ENCODE data around the gene CACNA1H. TPM values are rescaled to one million over a fixed set of nuclear protein-coding genes. Genes with fewer than 3 reads are reported as not detected.
"Not testable (repeated sequence)": the region's sequence is repeated elsewhere in the genome, so short reads cannot be mapped to it uniquely, and the experiment has no call there.

The CACNA1H gene
- total and polyA plus RNA-seq, 2 donors = 0.61 to 2.6 TPM

GRCh38 chr16:1229476-1229875 is 76.6 kb downstream of the CACNA1H start:
- not testable (repeated sequence) for H3K9me3 ChIP-seq (ENCODE audit: control insufficient read depth in 2 of 2, insufficient read depth in 1 of 2, low read length in 1 of 2); H3K36me3 ChIP-seq (ENCODE audit: control insufficient read depth in 2 of 2, insufficient read depth in 2 of 2, low read length in 1 of 2); H3K4me3 ChIP-seq (ENCODE audit: low read length in 2 of 2); DNase-seq (ENCODE audit: low read depth in 6 of 9, low spot score in 9 of 9); H3K27me3 ChIP-seq (ENCODE audit: control insufficient read depth in 2 of 2, insufficient read depth in 1 of 2, low read length in 1 of 2); H3K27ac ChIP-seq (ENCODE audit: low read depth in 1 of 2, low read length in 1 of 2); H3K4me1 ChIP-seq (ENCODE audit: control insufficient read depth in 2 of 2, insufficient read depth in 2 of 2, low read length in 2 of 2)
- 89% methylated on average over 10 of the region's 13 CpGs for WGBS

DNA sequence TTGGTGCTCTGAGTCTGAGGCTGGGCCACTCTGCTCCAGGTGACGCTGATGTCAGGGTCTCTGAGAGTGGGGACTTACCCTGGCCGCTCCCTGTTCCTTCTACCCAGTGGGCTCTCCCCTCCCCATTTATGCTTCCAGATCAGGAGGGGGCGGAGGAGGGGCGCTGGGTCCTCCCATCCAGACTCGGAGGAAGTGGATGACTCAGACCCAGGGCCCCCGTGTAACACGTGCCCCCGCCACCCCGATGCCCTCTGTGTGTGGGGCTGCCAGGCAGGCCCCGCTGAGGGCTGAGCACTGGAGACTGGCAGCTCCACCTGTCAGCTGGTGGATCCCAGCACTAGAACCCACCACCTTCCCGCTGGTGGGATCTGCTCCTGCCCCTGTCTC is 77.2 kb downstream of the CACNA1H start, which contains the start of gene TPSB2:
TSS of gene TPSB2 (minus strand) at position 101 of the 387 bp plus-strand sequence. CDS start 233 bp downstream, outside the sequence.
- WGBS = 86% methylated on average over 4 of the region's 11 CpGs
- H3K4me3 ChIP-seq (ENCODE audit: low read length in 2 of 2); H3K36me3 ChIP-seq (ENCODE audit: control insufficient read depth in 2 of 2, insufficient read depth in 2 of 2, low read length in 1 of 2); H3K27me3 ChIP-seq (ENCODE audit: control insufficient read depth in 2 of 2, insufficient read depth in 1 of 2, low read length in 1 of 2); H3K4me1 ChIP-seq (ENCODE audit: control insufficient read depth in 2 of 2, insufficient read depth in 2 of 2, low read length in 2 of 2); DNase-seq (ENCODE audit: low read depth in 6 of 9, low spot score in 9 of 9); H3K27ac ChIP-seq (ENCODE audit: low read depth in 1 of 2, low read length in 1 of 2); H3K9me3 ChIP-seq (ENCODE audit: control insufficient read depth in 2 of 2, insufficient read depth in 1 of 2, low read length in 1 of 2): not testable (repeated sequence)

DNA sequence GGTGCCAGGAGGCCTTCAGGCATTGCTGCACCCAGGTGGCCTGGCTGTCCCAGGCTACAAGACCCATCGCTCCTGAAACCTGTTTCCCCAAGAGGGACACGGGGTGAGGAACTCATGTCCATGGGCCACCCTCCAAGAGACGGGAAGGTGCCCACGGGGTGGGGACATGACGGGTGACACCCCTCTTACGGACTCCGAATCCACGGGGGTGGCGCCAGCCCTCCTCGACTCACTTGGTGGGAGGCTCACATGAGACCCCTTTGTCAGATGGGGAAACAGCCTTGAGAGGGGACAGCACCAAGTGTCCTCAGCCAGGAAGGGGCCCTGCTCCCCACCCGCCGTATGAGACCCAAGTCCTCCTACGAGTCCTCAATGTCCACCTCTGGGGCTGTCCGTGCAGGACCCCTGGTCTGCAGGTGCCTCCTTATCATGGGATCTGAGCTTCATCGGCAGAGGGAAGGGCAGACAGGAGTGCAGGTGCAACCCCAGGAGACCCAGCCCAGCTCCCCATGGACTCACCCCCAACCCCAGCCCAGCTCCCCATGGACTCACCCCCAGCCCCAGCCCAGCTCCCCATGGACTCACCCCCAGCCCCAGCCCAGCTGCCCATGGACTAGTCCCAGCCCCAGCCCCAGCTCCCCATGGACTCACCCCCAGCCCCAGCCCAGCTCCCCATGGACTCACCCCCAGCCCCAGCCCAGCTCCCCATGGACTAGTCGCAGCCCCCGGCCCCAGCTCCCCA is 77.7 kb downstream of the CACNA1H start:
- H3K4me1 ChIP-seq (ENCODE audit: control insufficient read depth in 2 of 2, insufficient read depth in 2 of 2, low read length in 2 of 2); H3K27me3 ChIP-seq (ENCODE audit: control insufficient read depth in 2 of 2, insufficient read depth in 1 of 2, low read length in 1 of 2); H3K36me3 ChIP-seq (ENCODE audit: control insufficient read depth in 2 of 2, insufficient read depth in 2 of 2, low read length in 1 of 2); H3K27ac ChIP-seq (ENCODE audit: low read depth in 1 of 2, low read length in 1 of 2); DNase-seq (ENCODE audit: low read depth in 6 of 9, low spot score in 9 of 9); H3K4me3 ChIP-seq (ENCODE audit: low read length in 2 of 2); H3K9me3 ChIP-seq (ENCODE audit: control insufficient read depth in 2 of 2, insufficient read depth in 1 of 2, low read length in 1 of 2): not testable (repeated sequence)
- 90% methylated on average over 17 of the region's 17 CpGs for WGBS

DNA sequence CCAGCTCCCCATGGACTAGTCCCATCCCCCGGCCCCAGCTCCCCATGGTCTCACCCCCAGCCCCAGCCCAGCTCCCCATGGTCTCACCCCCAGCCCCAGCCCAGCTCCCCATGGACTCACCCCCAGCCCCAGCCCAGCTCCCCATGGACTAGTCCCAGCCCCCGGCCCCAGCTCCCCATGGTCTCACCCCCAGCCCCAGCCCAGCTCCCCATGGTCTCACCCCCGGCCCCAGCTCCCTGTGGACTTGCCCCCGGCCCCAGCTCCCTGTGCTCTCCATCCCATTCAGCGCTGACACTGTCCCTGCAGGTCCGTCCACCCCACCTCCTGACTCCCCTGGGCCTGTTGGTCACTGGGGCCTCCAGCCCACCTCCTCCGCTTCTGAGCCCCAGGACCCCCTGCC is 78.4 kb downstream of the CACNA1H start:
- H3K27me3 ChIP-seq (ENCODE audit: control insufficient read depth in 2 of 2, insufficient read depth in 1 of 2, low read length in 1 of 2); H3K27ac ChIP-seq (ENCODE audit: low read depth in 1 of 2, low read length in 1 of 2); H3K9me3 ChIP-seq (ENCODE audit: control insufficient read depth in 2 of 2, insufficient read depth in 1 of 2, low read length in 1 of 2); H3K4me3 ChIP-seq (ENCODE audit: low read length in 2 of 2); DNase-seq (ENCODE audit: low read depth in 6 of 9, low spot score in 9 of 9); H3K4me1 ChIP-seq (ENCODE audit: control insufficient read depth in 2 of 2, insufficient read depth in 2 of 2, low read length in 2 of 2); H3K36me3 ChIP-seq (ENCODE audit: control insufficient read depth in 2 of 2, insufficient read depth in 2 of 2, low read length in 1 of 2): not testable (repeated sequence)
- WGBS = 93% methylated on average over 7 of the region's 7 CpGs

GRCh38 chr16:1232049-1232748 is 79.3 kb downstream of the CACNA1H start:
- not testable (repeated sequence) for H3K27me3 ChIP-seq (ENCODE audit: control insufficient read depth in 2 of 2, insufficient read depth in 1 of 2, low read length in 1 of 2); DNase-seq (ENCODE audit: low read depth in 6 of 9, low spot score in 9 of 9); H3K4me1 ChIP-seq (ENCODE audit: control insufficient read depth in 2 of 2, insufficient read depth in 2 of 2, low read length in 2 of 2); H3K9me3 ChIP-seq (ENCODE audit: control insufficient read depth in 2 of 2, insufficient read depth in 1 of 2, low read length in 1 of 2); H3K36me3 ChIP-seq (ENCODE audit: control insufficient read depth in 2 of 2, insufficient read depth in 2 of 2, low read length in 1 of 2); H3K4me3 ChIP-seq (ENCODE audit: low read length in 2 of 2); H3K27ac ChIP-seq (ENCODE audit: low read depth in 1 of 2, low read length in 1 of 2)
- WGBS = no CpG with 5 or more reads among the region's 47 CpGs

- H3K36me3 ChIP-seq (ENCODE audit: control insufficient read depth in 2 of 2, insufficient read depth in 2 of 2, low read length in 1 of 2); H3K4me1 ChIP-seq (ENCODE audit: control insufficient read depth in 2 of 2, insufficient read depth in 2 of 2, low read length in 2 of 2); H3K27me3 ChIP-seq (ENCODE audit: control insufficient read depth in 2 of 2, insufficient read depth in 1 of 2, low read length in 1 of 2); H3K9me3 ChIP-seq (ENCODE audit: control insufficient read depth in 2 of 2, insufficient read depth in 1 of 2, low read length in 1 of 2); DNase-seq (ENCODE audit: low read depth in 6 of 9, low spot score in 9 of 9); H3K27ac ChIP-seq (ENCODE audit: low read depth in 1 of 2, low read length in 1 of 2); H3K4me3 ChIP-seq (ENCODE audit: low read length in 2 of 2): not testable (repeated sequence)
- WGBS = no CpG with 5 or more reads among the region's 29 CpGs
Measured at GRCh38 chr16:1236659-1237058, 83.8 kb downstream of the CACNA1H start.

DNA sequence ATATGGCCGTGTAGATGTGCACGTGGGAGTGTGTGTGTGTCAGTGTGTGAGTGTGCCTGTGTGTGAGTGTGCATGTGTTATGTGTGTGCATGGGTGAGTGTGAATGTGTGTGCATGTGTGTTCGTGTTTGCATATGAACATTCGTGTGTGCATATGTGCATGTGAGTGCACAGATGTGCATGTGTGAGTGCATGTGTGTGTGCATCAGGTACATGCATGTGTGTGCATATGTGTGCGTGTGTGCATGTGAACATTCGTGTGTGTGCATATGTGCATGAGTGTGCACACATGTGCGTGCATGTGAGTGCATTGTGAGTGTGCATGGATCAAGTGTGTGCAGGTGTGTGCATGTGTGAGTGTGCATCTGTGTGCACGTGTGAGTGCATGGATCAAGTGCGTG is 85.1 kb downstream of the CACNA1H start:
- Histone ChIP-seq H3K36me3 (ENCODE audit: control insufficient read depth in 2 of 2, insufficient read depth in 2 of 2, low read length in 1 of 2) (no peaks in the 10 kb centered on the region), H3K4me3 (ENCODE audit: low read length in 2 of 2) (no peak overlapping the region), H3K27me3 (ENCODE audit: control insufficient read depth in 2 of 2, insufficient read depth in 1 of 2, low read length in 1 of 2) (no peaks in the 10 kb centered on the region), H3K9me3 (ENCODE audit: control insufficient read depth in 2 of 2, insufficient read depth in 1 of 2, low read length in 1 of 2) (no peaks in the 10 kb centered on the region), H3K4me1 (ENCODE audit: control insufficient read depth in 2 of 2, insufficient read depth in 2 of 2, low read length in 2 of 2) (no peaks in the 10 kb centered on the region), H3K27ac (ENCODE audit: low read depth in 1 of 2, low read length in 1 of 2) (no peak overlapping the region)
- no peak for DNase-seq (ENCODE audit: low read depth in 6 of 9, low spot score in 9 of 9)
- 94% methylated on average over 9 of the region's 9 CpGs for WGBS

DNA sequence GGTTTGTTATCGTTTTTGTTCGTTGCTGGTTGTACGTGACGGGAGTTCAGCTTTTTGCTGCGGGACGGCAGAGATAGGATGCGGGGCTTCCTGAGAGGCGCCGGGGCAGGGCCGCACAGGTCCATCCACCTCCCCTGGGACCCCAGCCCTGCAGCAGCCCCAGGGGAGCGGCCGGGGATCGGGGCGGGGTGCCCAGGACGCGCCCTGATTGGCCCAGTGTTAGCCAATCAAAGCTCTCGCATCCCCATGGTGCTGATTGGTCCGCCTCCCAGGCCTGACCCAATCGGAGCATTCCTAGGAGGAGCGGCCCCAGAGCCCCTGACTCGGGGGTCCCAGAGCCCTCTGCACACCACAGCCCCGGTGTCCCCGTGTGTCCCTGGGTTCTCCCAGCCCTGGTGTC is 86.0 kb downstream of the CACNA1H start:
- not testable (repeated sequence) for H3K27me3 ChIP-seq (ENCODE audit: control insufficient read depth in 2 of 2, insufficient read depth in 1 of 2, low read length in 1 of 2); DNase-seq (ENCODE audit: low read depth in 6 of 9, low spot score in 9 of 9); H3K36me3 ChIP-seq (ENCODE audit: control insufficient read depth in 2 of 2, insufficient read depth in 2 of 2, low read length in 1 of 2); H3K4me1 ChIP-seq (ENCODE audit: control insufficient read depth in 2 of 2, insufficient read depth in 2 of 2, low read length in 2 of 2); H3K4me3 ChIP-seq (ENCODE audit: low read length in 2 of 2); H3K27ac ChIP-seq (ENCODE audit: low read depth in 1 of 2, low read length in 1 of 2); H3K9me3 ChIP-seq (ENCODE audit: control insufficient read depth in 2 of 2, insufficient read depth in 1 of 2, low read length in 1 of 2)
- WGBS = 78% methylated on average over 19 of the region's 23 CpGs

- H3K36me3 ChIP-seq (ENCODE audit: control insufficient read depth in 2 of 2, insufficient read depth in 2 of 2, low read length in 1 of 2); H3K27ac ChIP-seq (ENCODE audit: low read depth in 1 of 2, low read length in 1 of 2); H3K27me3 ChIP-seq (ENCODE audit: control insufficient read depth in 2 of 2, insufficient read depth in 1 of 2, low read length in 1 of 2); H3K9me3 ChIP-seq (ENCODE audit: control insufficient read depth in 2 of 2, insufficient read depth in 1 of 2, low read length in 1 of 2); H3K4me1 ChIP-seq (ENCODE audit: control insufficient read depth in 2 of 2, insufficient read depth in 2 of 2, low read length in 2 of 2); H3K4me3 ChIP-seq (ENCODE audit: low read length in 2 of 2); DNase-seq (ENCODE audit: low read depth in 6 of 9, low spot score in 9 of 9): not testable (repeated sequence)
- WGBS = 94% methylated on average over 7 of the region's 9 CpGs
Measured at GRCh38 chr16:1239575-1239974, 86.7 kb downstream of the CACNA1H start.

Data from thymus (tissue), 11 donors.